GM19023 (cell line): ENCODE results near the gene PTGIS.

Source experiments
- ATAC-seq: cut with Tn5 transposase; IDR thresholded peaks from one replicate; pipeline ENCODE4 v1.9.1; 2021; ENCODE audit warnings: mild to moderate bottlenecking, moderate library complexity; ENCODE audit not compliant: unreplicated experiment

PTGIS gene

GRCh38 chr20:49560646-49561045, 7.3 kb downstream of the PTGIS start:
- no peak for ATAC-seq

GRCh38 chr20:49560186-49560585, 7.8 kb downstream of the PTGIS start:
- no peak for ATAC-seq

- no peak for ATAC-seq
Observed at GRCh38 chr20:49559411-49560081, 8.4 kb downstream of the PTGIS start.

- ATAC-seq, result no peak
Observed at GRCh38 chr20:49558826-49559225, 9.1 kb downstream of the PTGIS start.

- no peak for ATAC-seq
Observed at GRCh38 chr20:49557449-49557848, 10.5 kb downstream of the PTGIS start.

GRCh38 chr20:49556621-49557020, 11.3 kb downstream of the PTGIS start:
- no peak for ATAC-seq

- no peak for ATAC-seq
Observed at GRCh38 chr20:49549801-49550551, 18.0 kb downstream of the PTGIS start.

- ATAC-seq, result no peak
Observed at GRCh38 chr20:49548371-49548947, 19.5 kb downstream of the PTGIS start.

- ATAC-seq, result no peak
Observed at GRCh38 chr20:49545572-49545971, 22.4 kb downstream of the PTGIS start.

GRCh38 chr20:49544535-49544934, 23.4 kb downstream of the PTGIS start:
- ATAC-seq, result no peak

- no peak for ATAC-seq
Observed at GRCh38 chr20:49543858-49544437, 24.0 kb downstream of the PTGIS start.

GRCh38 chr20:49543071-49543857, 24.7 kb downstream of the PTGIS start:
- ATAC-seq, result no peak

GRCh38 chr20:49542514-49542991, 25.4 kb downstream of the PTGIS start:
- ATAC-seq, result no peak

GRCh38 chr20:49541733-49542513, 26.0 kb downstream of the PTGIS start:
- ATAC-seq, result no peak

- ATAC-seq, result no peak
Observed at GRCh38 chr20:49540687-49541435, 27.1 kb downstream of the PTGIS start.

GRCh38 chr20:49540232-49540620, 27.7 kb downstream of the PTGIS start:
- ATAC-seq, result no peak

- ATAC-seq, result no peak
Observed at GRCh38 chr20:49539481-49540231, 28.3 kb downstream of the PTGIS start.

GRCh38 chr20:49538950-49539349, 29.0 kb downstream of the PTGIS start:
- ATAC-seq, result no peak

- no peak for ATAC-seq
Observed at GRCh38 chr20:49534255-49534712, 33.7 kb downstream of the PTGIS start.
